ENCODE measurements around the gene RUVBL1. TPM values are rescaled to one million over a fixed set of nuclear protein-coding genes. Genes with fewer than 3 reads are reported as not detected.

The RUVBL1 gene
- total RNA-seq, 1 experiment from 2014 or later, result 115 TPM

DNA sequence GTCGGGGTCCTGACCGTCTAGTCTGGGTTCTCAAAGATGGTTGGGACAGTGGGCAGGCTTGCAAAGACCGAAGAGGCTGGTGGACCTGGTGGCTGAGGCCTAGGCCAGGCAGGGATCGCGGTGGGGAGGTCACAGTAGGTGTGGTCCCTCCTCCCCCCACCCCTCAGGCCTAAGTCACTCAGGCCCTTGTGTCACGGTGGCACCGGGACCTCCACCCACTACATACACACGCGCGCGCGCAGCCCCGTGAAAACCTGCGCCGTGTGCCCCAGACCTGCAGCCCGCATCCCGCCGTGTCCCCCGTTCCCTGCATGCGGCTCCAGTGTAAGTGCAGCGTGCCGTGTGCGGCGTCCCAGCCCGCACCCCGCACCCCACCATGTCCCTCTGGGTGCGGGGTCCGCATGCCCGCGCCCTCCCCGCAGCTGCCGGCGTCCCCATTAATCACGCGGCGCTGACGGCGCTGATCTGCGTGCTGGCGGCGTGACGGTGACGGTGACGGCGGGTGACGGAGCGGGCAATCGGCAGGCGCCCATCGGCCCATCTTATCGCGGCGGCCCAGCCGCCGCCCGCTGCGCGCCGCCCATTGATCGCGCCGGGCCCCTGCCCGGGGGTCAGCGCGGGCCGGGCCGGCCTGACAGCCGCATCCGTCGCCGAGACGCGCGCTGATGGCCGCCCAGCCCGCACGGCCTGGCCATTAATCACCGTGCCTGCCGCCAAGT lies 47.0 kb downstream of the RUVBL1 start:
- no peak overlapping the region for H2AFZ ChIP-seq
- H3K36me3 ChIP-seq (ENCODE audit: low read depth), result peaks cover 13% of the 10 kb centered on the region
- TF ChIP-seq EZH2 (IDR thresholded peaks at IDR 0.05; ENCODE audit: low read depth), result no peak
- TF ChIP-seq, protein P1, sequence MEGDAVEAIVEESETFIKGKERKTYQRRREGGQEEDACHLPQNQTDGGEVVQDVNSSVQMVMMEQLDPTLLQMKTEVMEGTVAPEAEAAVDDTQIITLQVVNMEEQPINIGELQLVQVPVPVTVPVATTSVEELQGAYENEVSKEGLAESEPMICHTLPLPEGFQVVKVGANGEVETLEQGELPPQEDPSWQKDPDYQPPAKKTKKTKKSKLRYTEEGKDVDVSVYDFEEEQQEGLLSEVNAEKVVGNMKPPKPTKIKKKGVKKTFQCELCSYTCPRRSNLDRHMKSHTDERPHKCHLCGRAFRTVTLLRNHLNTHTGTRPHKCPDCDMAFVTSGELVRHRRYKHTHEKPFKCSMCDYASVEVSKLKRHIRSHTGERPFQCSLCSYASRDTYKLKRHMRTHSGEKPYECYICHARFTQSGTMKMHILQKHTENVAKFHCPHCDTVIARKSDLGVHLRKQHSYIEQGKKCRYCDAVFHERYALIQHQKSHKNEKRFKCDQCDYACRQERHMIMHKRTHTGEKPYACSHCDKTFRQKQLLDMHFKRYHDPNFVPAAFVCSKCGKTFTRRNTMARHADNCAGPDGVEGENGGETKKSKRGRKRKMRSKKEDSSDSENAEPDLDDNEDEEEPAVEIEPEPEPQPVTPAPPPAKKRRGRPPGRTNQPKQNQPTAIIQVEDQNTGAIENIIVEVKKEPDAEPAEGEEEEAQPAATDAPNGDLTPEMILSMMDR (conservative IDR thresholded peaks at IDR 0.05), result no peak
- BruUV-seq (replicated peaks), result no TSS peak
- DNase-seq, result no peak
- no peaks in the 10 kb centered on the region for H3K27me3 ChIP-seq (ENCODE audit: insufficient read depth, low read depth)
- H3K79me2 ChIP-seq (ENCODE audit: low read depth), result no peaks in the 10 kb centered on the region
- H3K4me3 ChIP-seq, result no peak overlapping the region
- H3K9me3 ChIP-seq (ENCODE audit: insufficient read depth, low read depth), result no peaks in the 10 kb centered on the region
- H3K9me2 ChIP-seq (ENCODE audit: insufficient read depth), result no peaks in the 10 kb centered on the region
- no peak overlapping the region for H3K27ac ChIP-seq
- ChIA-PET CTCF (no interaction called here), POLR2A (ENCODE audit: unreplicated experiment) (no interaction called here)
- peaks cover 44% of the 10 kb centered on the region; the same call in 1 of the 2 replicates for H3F3A ChIP-seq (ENCODE audit: insufficient read depth, low read depth)
- intact Hi-C loops (cut with micrococcal nuclease; ENCODE audit: unreplicated experiment), result no loop called here
- H3K4me1 ChIP-seq (replicated peaks; ENCODE audit: insufficient read depth), result no peaks in the 10 kb centered on the region
- peaks cover 32% of the 10 kb centered on the region for H4K20me1 ChIP-seq (ENCODE audit: insufficient read depth)
- H3K4me2 ChIP-seq, result no peak overlapping the region

DNA sequence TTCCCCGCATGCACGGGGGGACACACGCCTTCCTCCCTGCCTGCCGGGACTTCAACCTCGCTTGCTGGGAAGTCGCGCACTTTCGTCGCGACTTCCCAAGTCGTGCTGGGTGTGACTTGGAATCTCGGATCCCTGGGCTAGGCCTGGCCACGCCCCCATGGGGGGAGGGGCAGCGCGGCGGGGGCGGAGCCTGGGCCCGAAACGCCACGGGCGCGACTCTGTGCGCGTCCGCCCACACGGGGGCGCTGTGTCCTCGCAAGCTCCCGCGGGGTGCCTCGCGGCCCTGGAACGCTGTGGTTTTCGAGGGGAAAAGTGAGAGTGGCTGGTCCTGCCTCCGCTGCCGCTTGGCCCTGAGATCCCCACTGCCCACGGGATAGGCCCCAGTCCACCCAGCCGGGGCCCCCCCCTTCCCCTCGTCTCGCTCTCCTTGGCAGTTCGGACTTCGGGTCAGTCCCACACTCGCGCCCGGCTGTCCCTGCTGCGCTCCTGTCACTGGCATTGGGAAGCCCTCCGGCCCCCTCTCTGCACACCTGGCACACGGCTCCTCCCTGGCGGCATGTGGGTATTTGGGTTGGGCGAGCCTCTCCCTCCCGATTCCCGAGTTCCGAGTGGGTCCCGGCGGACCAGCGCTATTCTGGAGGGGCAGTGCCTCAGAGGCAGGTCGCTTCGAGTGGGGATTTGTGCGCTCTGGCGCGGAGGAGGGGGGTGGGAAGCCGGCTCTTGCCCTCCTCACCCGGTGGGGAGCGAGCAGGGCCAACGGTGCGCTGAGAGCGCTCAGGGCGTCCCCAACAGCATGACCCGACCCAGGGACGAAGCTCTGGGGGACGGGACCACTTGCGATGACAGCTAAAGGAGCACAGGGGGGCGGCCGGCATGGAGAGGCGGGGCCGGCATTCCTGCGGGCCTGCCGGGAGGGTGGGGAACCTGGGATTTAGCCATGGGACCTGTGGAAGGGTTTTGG lies 47.8 kb downstream of the RUVBL1 start:
- H3K9me2 ChIP-seq (ENCODE audit: insufficient read depth), result no peaks in the 10 kb centered on the region
- peaks cover 40% of the 10 kb centered on the region for H4K20me1 ChIP-seq (ENCODE audit: insufficient read depth)
- DNase-seq, result no peak
- BruUV-seq (replicated peaks), result no TSS peak
- no peak overlapping the region for H3K27ac ChIP-seq
- no peak overlapping the region for H3K4me2 ChIP-seq
- ChIA-PET CTCF (no interaction called here), POLR2A (ENCODE audit: unreplicated experiment) (no interaction called here)
- no peak overlapping the region for H2AFZ ChIP-seq
- H3K4me3 ChIP-seq, result no peak overlapping the region
- intact Hi-C loops (cut with micrococcal nuclease; ENCODE audit: unreplicated experiment), result no loop called here
- no peak for TF ChIP-seq EZH2 (IDR thresholded peaks at IDR 0.05; ENCODE audit: low read depth)
- TF ChIP-seq, protein P1 (conservative IDR thresholded peaks at IDR 0.05), result peak; percentile 55
- H3F3A ChIP-seq (ENCODE audit: insufficient read depth, low read depth), result peaks cover 48% of the 10 kb centered on the region; the same call in 1 of the 2 replicates
- no peaks in the 10 kb centered on the region for H3K4me1 ChIP-seq (replicated peaks; ENCODE audit: insufficient read depth)
- H3K36me3 ChIP-seq (ENCODE audit: low read depth), result peaks cover 18% of the 10 kb centered on the region; the same call in 1 of the 2 replicates
- no peaks in the 10 kb centered on the region for H3K9me3 ChIP-seq (ENCODE audit: insufficient read depth, low read depth)
- no peaks in the 10 kb centered on the region for H3K79me2 ChIP-seq (ENCODE audit: low read depth)
- no peaks in the 10 kb centered on the region for H3K27me3 ChIP-seq (ENCODE audit: insufficient read depth, low read depth)

DNA sequence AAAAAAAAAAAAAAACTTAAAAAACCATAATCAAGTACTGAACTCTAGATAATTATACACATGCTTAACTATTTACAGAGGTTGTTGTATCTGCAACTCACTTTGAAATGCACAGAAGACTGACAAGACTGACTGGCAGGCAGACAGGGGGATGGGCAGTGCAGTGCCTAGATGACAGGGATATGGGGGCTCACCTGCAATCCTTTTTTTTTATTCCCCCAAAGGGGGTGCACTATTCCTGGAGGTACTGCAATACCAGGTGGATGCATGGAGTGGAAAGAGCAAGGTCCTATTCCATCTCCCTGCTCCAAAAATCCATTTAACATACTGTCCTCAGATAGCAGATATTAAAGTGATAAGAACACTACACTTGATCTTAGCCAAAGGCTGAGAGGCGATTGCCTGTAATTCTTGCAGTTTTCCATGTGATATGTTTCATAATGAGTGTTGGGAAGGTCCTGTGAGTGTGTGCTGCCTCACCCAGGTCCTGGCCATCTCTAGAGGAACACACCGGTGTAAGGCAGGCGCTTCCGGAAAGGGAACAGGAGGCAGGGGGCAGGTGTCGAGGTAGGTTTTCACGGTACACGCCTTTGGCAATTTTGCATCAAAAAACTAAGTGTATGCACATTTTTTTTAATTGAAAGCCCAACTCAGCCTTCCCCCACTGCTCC lies 48.6 kb downstream of the RUVBL1 start:
- Histone ChIP-seq H3K27me3 (ENCODE audit: insufficient read depth, low read depth) (no peaks in the 10 kb centered on the region), H3K4me3 (no peak overlapping the region), H3K27ac (no peak overlapping the region), H2AFZ (no peak overlapping the region), H3F3A (ENCODE audit: insufficient read depth, low read depth) (peaks cover 45% of the 10 kb centered on the region; the same call in 1 of the 2 replicates), H3K4me1 (replicated peaks; ENCODE audit: insufficient read depth) (no peaks in the 10 kb centered on the region), H3K36me3 (ENCODE audit: low read depth) (peaks cover 18% of the 10 kb centered on the region; the same call in 1 of the 2 replicates), H3K9me3 (ENCODE audit: insufficient read depth, low read depth) (no peaks in the 10 kb centered on the region), H4K20me1 (ENCODE audit: insufficient read depth) (peaks cover 47% of the 10 kb centered on the region), H3K79me2 (ENCODE audit: low read depth) (no peaks in the 10 kb centered on the region), H3K9me2 (ENCODE audit: insufficient read depth) (no peaks in the 10 kb centered on the region), H3K4me2 (no peak overlapping the region)
- BruUV-seq (replicated peaks), result no TSS peak
- ChIA-PET CTCF (no interaction called here), POLR2A (ENCODE audit: unreplicated experiment) (no interaction called here)
- TF ChIP-seq, protein P1 (conservative IDR thresholded peaks at IDR 0.05), result no peak
- TF ChIP-seq EZH2 (IDR thresholded peaks at IDR 0.05; ENCODE audit: low read depth), result no peak
- no peak for DNase-seq
- intact Hi-C loops (cut with micrococcal nuclease; ENCODE audit: unreplicated experiment), result no loop called here
